Measurements from ENCODE around the gene RBBP8.

DNA sequence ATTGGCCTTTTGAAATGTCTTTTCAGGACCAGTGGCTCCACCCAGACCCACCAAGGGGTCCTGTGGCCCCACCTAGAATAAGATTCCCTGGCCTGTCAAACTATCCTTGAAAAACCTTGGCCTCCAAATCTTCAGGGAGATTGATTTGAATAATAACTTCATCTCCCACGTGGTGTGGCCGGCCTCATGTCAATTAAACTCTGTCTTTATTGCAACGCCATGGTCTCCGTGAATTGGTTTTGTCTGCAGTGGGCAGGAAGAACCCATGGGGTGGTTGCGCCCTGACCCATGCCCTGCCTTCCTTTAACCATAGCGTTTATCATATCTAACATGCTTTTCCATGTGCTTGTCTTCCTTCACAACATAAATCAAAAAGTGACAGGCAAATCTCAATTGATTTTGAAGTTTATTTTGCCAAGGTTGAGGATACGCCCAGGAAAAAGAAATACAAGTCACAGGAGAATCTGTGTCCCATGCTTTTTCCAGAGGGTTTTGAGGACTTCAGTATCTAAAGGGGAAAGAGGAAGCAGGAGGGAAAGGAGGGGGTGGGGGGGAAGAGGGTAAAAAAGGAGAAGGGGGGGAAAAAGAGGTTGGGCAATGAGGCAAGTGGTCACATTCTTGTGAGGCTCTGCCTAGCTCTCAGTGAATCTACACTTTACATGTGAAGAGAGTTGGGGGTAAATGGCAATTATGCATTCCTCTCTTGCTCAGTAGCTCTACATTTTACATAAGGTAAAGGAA is 135.6 kb downstream of the RBBP8 start:
- TF ChIP-seq EP300 (IDR thresholded peaks at IDR 0.05) = no peak
- TF ChIP-seq, protein P1, sequence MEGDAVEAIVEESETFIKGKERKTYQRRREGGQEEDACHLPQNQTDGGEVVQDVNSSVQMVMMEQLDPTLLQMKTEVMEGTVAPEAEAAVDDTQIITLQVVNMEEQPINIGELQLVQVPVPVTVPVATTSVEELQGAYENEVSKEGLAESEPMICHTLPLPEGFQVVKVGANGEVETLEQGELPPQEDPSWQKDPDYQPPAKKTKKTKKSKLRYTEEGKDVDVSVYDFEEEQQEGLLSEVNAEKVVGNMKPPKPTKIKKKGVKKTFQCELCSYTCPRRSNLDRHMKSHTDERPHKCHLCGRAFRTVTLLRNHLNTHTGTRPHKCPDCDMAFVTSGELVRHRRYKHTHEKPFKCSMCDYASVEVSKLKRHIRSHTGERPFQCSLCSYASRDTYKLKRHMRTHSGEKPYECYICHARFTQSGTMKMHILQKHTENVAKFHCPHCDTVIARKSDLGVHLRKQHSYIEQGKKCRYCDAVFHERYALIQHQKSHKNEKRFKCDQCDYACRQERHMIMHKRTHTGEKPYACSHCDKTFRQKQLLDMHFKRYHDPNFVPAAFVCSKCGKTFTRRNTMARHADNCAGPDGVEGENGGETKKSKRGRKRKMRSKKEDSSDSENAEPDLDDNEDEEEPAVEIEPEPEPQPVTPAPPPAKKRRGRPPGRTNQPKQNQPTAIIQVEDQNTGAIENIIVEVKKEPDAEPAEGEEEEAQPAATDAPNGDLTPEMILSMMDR (IDR thresholded peaks at IDR 0.05) = no peak

All from upper lobe of left lung (tissue), 4 donors.